Gastroesophageal sphincter (tissue), 3 donors: Measurements from ENCODE around the gene NUP107.

Source experiments
- POLR2AphosphoS5 ChIP-seq: sonication (generic); formaldehyde crosslinking; IDR thresholded peaks from one replicate; pipeline ENCODE4 v1.6.1; 2017; ENCODE audit warnings: antibody characterized with exemption
- TF ChIP-seq, protein P1 (sequence below), 4 experiments: fragments of 200-600 bp in 2 of 4; fragments of 450-650 bp in 2 of 4; sonication (generic) in 1 of 4; IDR thresholded peaks; one replicate each; pipeline ENCODE4 v1.5.1; 2017 to 2019; ENCODE audit warnings: antibody characterized with exemption in 4 of 4, mild to moderate bottlenecking in 2 of 4, moderate library complexity in 2 of 4

DNA sequence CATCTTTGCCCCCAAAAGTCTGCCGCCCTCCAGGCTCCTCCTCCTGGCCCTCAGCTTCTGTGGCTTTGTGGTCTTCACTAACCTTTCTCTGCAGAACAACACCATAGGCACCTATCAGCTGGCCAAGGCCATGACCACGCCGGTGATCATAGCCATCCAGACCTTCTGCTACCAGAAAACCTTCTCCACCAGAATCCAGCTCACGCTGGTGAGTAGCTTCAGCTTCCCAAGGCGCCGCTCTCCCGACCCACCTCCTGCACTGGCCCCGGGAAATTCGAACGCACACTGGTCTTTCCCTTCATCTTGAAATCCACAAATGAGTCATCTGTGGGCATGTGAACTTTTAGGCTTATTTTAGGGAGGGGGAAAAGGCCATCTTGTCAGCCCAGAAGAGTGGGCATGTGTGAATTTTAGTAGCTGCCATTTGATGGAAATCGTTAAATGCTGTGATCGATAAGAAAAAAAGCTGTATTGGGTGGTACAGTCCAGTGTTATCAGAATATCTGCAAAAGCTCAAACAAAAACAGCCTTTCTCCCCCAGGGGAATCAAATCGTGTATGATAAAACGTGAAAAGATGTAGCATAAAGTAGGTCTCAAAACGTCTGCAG is 59.9 kb downstream of the NUP107 start:
- TF ChIP-seq, protein P1, sequence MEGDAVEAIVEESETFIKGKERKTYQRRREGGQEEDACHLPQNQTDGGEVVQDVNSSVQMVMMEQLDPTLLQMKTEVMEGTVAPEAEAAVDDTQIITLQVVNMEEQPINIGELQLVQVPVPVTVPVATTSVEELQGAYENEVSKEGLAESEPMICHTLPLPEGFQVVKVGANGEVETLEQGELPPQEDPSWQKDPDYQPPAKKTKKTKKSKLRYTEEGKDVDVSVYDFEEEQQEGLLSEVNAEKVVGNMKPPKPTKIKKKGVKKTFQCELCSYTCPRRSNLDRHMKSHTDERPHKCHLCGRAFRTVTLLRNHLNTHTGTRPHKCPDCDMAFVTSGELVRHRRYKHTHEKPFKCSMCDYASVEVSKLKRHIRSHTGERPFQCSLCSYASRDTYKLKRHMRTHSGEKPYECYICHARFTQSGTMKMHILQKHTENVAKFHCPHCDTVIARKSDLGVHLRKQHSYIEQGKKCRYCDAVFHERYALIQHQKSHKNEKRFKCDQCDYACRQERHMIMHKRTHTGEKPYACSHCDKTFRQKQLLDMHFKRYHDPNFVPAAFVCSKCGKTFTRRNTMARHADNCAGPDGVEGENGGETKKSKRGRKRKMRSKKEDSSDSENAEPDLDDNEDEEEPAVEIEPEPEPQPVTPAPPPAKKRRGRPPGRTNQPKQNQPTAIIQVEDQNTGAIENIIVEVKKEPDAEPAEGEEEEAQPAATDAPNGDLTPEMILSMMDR (IDR thresholded peaks at IDR 0.05) = no peak
- no peak for TF ChIP-seq POLR2AphosphoS5
